H1 (cell line): ENCODE results near the gene DVL3. TPM values are rescaled to one million over a fixed set of nuclear protein-coding genes. Genes with fewer than 3 reads are reported as not detected.

Experiments
- CTCF ChIA-PET: fragments of 300-600 bp; sonication (Branson Sonifier 250); formaldehyde crosslinking; loops from one replicate; lab custom pipeline; 2021; ENCODE audit not compliant: partially characterized antibody; lab: Charles Lee
- POLR2A ChIA-PET: fragments of 300-600 bp; sonication (Branson Sonifier 250); formaldehyde crosslinking; loops from one replicate; lab custom pipeline; 2021; ENCODE audit warnings: inconsistent platforms; ENCODE audit not compliant: partially characterized antibody; lab: Charles Lee
- DNase-seq, 2 experiments: peaks; one replicate each; pipeline versions ENCODE4 v3.0.0 to v3.0.0-alpha.2; 2010 to 2022; ENCODE audit warnings: low spot score in 2 of 2, low read depth in 1 of 2, mixed read lengths in 1 of 2
- FAIRE-seq: peaks from 2 replicates; lab custom pipeline; 2011; peaks lifted over from hg19 to GRCh38; lab: Jason Lieb, UNC
- H2AFZ ChIP-seq: 2 replicates; pipeline ENCODE4 v1.8.1; 2012; ENCODE audit warnings: low read length, inconsistent platforms
- H2AK5ac ChIP-seq: 2 replicates; pipeline ENCODE4 v1.6.1; 2013; ENCODE audit warnings: low read depth, low read length
- H2BK120ac ChIP-seq: replicated peaks from 2 replicates; pipeline ENCODE3; 2013; ENCODE audit warnings: low read depth, low read length, inconsistent platforms
- H2BK12ac ChIP-seq: 2 replicates; pipeline ENCODE4 v1.6.1; 2013; ENCODE audit warnings: low read depth, low read length
- H2BK15ac ChIP-seq: 2 replicates; pipeline ENCODE4 v1.6.1; 2013; ENCODE audit warnings: low read length
- H2BK20ac ChIP-seq: 2 replicates; pipeline ENCODE4 v1.6.1; 2013; ENCODE audit warnings: low read length
- H2BK5ac ChIP-seq: 2 replicates; pipeline ENCODE4 v1.6.1; 2013; ENCODE audit warnings: low read depth, low read length
- H3K14ac ChIP-seq: 2 replicates; pipeline ENCODE4 v1.6.1; 2013; ENCODE audit warnings: inconsistent platforms; ENCODE audit not compliant: insufficient read length
- H3K18ac ChIP-seq: 2 replicates; pipeline ENCODE4 v1.6.1; 2013; ENCODE audit warnings: low read length; ENCODE audit errors: extremely low read depth
- H3K23ac ChIP-seq: 2 replicates; pipeline ENCODE4 v1.6.1; 2013; ENCODE audit warnings: inconsistent platforms; ENCODE audit not compliant: insufficient read length
- H3K23me2 ChIP-seq: 2 replicates; pipeline ENCODE4 v1.6.1; 2013; ENCODE audit warnings: low read depth, low read length
- H3K27ac ChIP-seq: 2 replicates; pipeline ENCODE4 v1.6.1; 2011; ENCODE audit warnings: low read depth, low read length, inconsistent platforms
- H3K27me3 ChIP-seq, 4 experiments: replicated peaks in 1 of 4; 1 replicate in 1 of 4; 2 replicates in 3 of 4; pipeline versions ENCODE4 v1.6.1 to v1.8.1; 2011 to 2013; ENCODE audit warnings: low read length in 3 of 4, mild to moderate bottlenecking in 3 of 4, inconsistent platforms in 2 of 4, mixed read lengths in 2 of 4, moderate library complexity in 1 of 4; ENCODE audit not compliant: control insufficient read depth in 3 of 4, insufficient read depth in 3 of 4; ENCODE audit errors: extremely low read depth in 1 of 4
- H3K36me3 ChIP-seq, 4 experiments: 2 replicates each; pipeline versions ENCODE4 v1.6.1 to v1.8.1; 2011 to 2013; ENCODE audit warnings: mild to moderate bottlenecking in 4 of 4, low read length in 3 of 4, moderate library complexity in 2 of 4, control low read depth in 1 of 4, inconsistent platforms in 1 of 4; ENCODE audit not compliant: insufficient read depth in 4 of 4, control insufficient read depth in 2 of 4
- H3K4ac ChIP-seq: replicated peaks from 2 replicates; pipeline ENCODE3; 2013; ENCODE audit warnings: low read length, low read depth, mixed read lengths, inconsistent platforms; ENCODE audit not compliant: insufficient read length
- H3K4me1 ChIP-seq, 4 experiments: replicated peaks in 1 of 4; 1 replicate in 1 of 4; 2 replicates in 3 of 4; pipeline versions ENCODE4 v1.6.1 to v1.8.1; 2011 to 2013; ENCODE audit warnings: low read length in 3 of 4, inconsistent platforms in 2 of 4, mixed read lengths in 1 of 4; ENCODE audit not compliant: insufficient read depth in 4 of 4, control insufficient read depth in 3 of 4
- H3K4me2 ChIP-seq, 2 experiments: 2 replicates each; pipeline versions ENCODE4 v1.6.1 to v1.8.1; 2011 to 2013; ENCODE audit warnings: low read depth in 2 of 2, low read length in 2 of 2, control low read depth in 1 of 2, inconsistent platforms in 1 of 2, mild to moderate bottlenecking in 1 of 2; ENCODE audit not compliant: insufficient read depth in 1 of 2
- H3K4me3 ChIP-seq, 4 experiments: fragments of 200-600, 300-600 bp in 1 of 4; sonication (generic), shearing (Covaris generic), sonication (Bioruptor Twin) in 1 of 4; 2 replicates each; pipeline versions ENCODE4 v1.5.1 to v1.8.1; 2011 to 2016; ENCODE audit warnings: low read length in 4 of 4, low read depth in 3 of 4, control low read depth in 2 of 4, inconsistent platforms in 2 of 4, mild to moderate bottlenecking in 2 of 4, mixed read lengths in 1 of 4, moderate library complexity in 1 of 4; ENCODE audit not compliant: insufficient read depth in 2 of 4; ENCODE audit errors: extremely low read depth in 1 of 4
- H3K56ac ChIP-seq: replicated peaks from 2 replicates; pipeline ENCODE3; 2013; ENCODE audit warnings: low read depth, mild to moderate bottlenecking, mixed read lengths, low read length, inconsistent platforms; ENCODE audit not compliant: insufficient read length
- H3K79me1 ChIP-seq: 2 replicates; pipeline ENCODE4 v1.6.1; 2013; ENCODE audit warnings: low read depth, low read length, control low read depth
- H3K79me2 ChIP-seq, 2 experiments: 2 replicates each; pipeline versions ENCODE4 v1.6.1 to v1.8.1; 2012 to 2013; ENCODE audit warnings: low read length in 2 of 2, mild to moderate bottlenecking in 2 of 2, inconsistent platforms in 1 of 2; ENCODE audit not compliant: insufficient read depth in 2 of 2, control insufficient read depth in 1 of 2
- H3K9ac ChIP-seq, 4 experiments: replicated peaks in 1 of 4; 1 replicate in 1 of 4; 2 replicates in 3 of 4; pipeline versions ENCODE4 v1.6.1 to v1.8.1; 2011 to 2013; ENCODE audit warnings: low read depth in 3 of 4, low read length in 3 of 4, control low read depth in 2 of 4, mild to moderate bottlenecking in 2 of 4, moderate library complexity in 2 of 4, inconsistent platforms in 1 of 4; ENCODE audit errors: extremely low read depth in 1 of 4
- H3K9me3 ChIP-seq, 2 experiments: 2 replicates each; pipeline versions ENCODE4 v1.6.1 to v1.8.1; 2012 to 2013; ENCODE audit warnings: mild to moderate bottlenecking in 2 of 2, moderate library complexity in 2 of 2, control low read depth in 1 of 2, inconsistent platforms in 1 of 2, low read depth in 1 of 2, low read length in 1 of 2, mixed read lengths in 1 of 2; ENCODE audit not compliant: insufficient read depth in 2 of 2
- H4K20me1 ChIP-seq, 2 experiments: replicated peaks in 1 of 2; 2 replicates each; pipeline versions ENCODE3 to v1.8.1; 2011 to 2013; ENCODE audit warnings: inconsistent platforms in 2 of 2, low read length in 2 of 2, mild to moderate bottlenecking in 1 of 2; ENCODE audit not compliant: insufficient read depth in 2 of 2, control insufficient read depth in 1 of 2
- H4K5ac ChIP-seq: 2 replicates; pipeline ENCODE4 v1.6.1; 2013; ENCODE audit warnings: low read length, low read depth, mixed read lengths, inconsistent platforms; ENCODE audit not compliant: insufficient read length
- H4K8ac ChIP-seq: 2 replicates; pipeline ENCODE4 v1.8.0; 2013; ENCODE audit warnings: mild to moderate bottlenecking, moderate library complexity, low read length, inconsistent platforms; ENCODE audit not compliant: insufficient read depth; ENCODE audit errors: extremely low read depth
- H4K91ac ChIP-seq: replicated peaks from 2 replicates; pipeline ENCODE3; 2013; ENCODE audit warnings: low read length, mixed read lengths, inconsistent platforms; ENCODE audit not compliant: insufficient read length
- ASH2L ChIP-seq: fragments of 200-600, 300-600 bp; sonication (generic); IDR thresholded peaks from one replicate; pipeline ENCODE4 v1.7.1; 2017; ENCODE audit warnings: low read length
- CBX8 ChIP-seq: fragments of 300-800, 300-1000 bp; sonication (generic); IDR thresholded peaks from 2 replicates; pipeline ENCODE4 v1.7.1; 2016; ENCODE audit warnings: low read depth, low read length, borderline replicate concordance
- FOSL1 ChIP-seq: IDR thresholded peaks from 2 replicates; pipeline ENCODE4 v1.6.1; 2011; ENCODE audit warnings: mild to moderate bottlenecking, low read depth, low read length, moderate library complexity; ENCODE audit not compliant: insufficient read depth
- GABPA ChIP-seq: IDR thresholded peaks from 2 replicates; pipeline ENCODE4 v1.6.1; 2011; ENCODE audit warnings: mild to moderate bottlenecking, low read length, moderate library complexity, borderline replicate concordance; ENCODE audit not compliant: insufficient read depth
- HDAC2 ChIP-seq, 2 experiments: fragments of 300-600 bp in 1 of 2; sonication (generic) in 1 of 2; IDR thresholded peaks; 2 replicates each; pipeline ENCODE4 v1.6.1; 2011 to 2012; ENCODE audit warnings: low read depth in 2 of 2, low read length in 2 of 2, mild to moderate bottlenecking in 2 of 2, moderate library complexity in 2 of 2, borderline replicate concordance in 1 of 2, inconsistent platforms in 1 of 2
- JUND ChIP-seq: IDR thresholded peaks from 2 replicates; pipeline ENCODE4 v1.6.1; 2011; ENCODE audit warnings: mild to moderate bottlenecking, improper control_type of control experiment, low read length
- RAD21 ChIP-seq, 2 experiments: IDR thresholded peaks in 1 of 2; conservative IDR thresholded peaks in 1 of 2; 2 replicates each; pipeline ENCODE4 v1.6.1; 2011; ENCODE audit warnings: low read depth in 2 of 2, low read length in 2 of 2, improper control_type of control experiment in 1 of 2, inconsistent platforms in 1 of 2, mild to moderate bottlenecking in 1 of 2, moderate library complexity in 1 of 2
- RXRA ChIP-seq: IDR thresholded peaks from 2 replicates; pipeline ENCODE4 v1.6.1; 2011; ENCODE audit warnings: low read depth, mild to moderate bottlenecking, low read length, moderate library complexity; ENCODE audit not compliant: insufficient read depth
- SIRT6 ChIP-seq: IDR thresholded peaks from one replicate; pipeline ENCODE4 v1.7.1; 2012; ENCODE audit warnings: low read length, inconsistent platforms
- SP4 ChIP-seq: IDR thresholded peaks from 2 replicates; pipeline ENCODE4 v1.6.1; 2012; ENCODE audit warnings: low read length, inconsistent platforms
- TAF1 ChIP-seq: IDR thresholded peaks from 2 replicates; pipeline ENCODE4 v1.6.1; 2011; ENCODE audit warnings: mild to moderate bottlenecking, low read depth, low read length
- TBP ChIP-seq: IDR thresholded peaks from 2 replicates; pipeline ENCODE4 v1.6.1; 2011; ENCODE audit warnings: low read depth, low read length, improper control_type of control experiment
- TCF12 ChIP-seq: IDR thresholded peaks from 2 replicates; pipeline ENCODE4 v1.6.1; 2011; ENCODE audit warnings: low read depth, mild to moderate bottlenecking, low read length
- USF2 ChIP-seq: IDR thresholded peaks from 2 replicates; pipeline ENCODE4 v1.6.1; 2011; ENCODE audit warnings: low read length, improper control_type of control experiment
- WGBS, 2 experiments: shearing (Covaris generic) in 1 of 2; methylation state at CpG; one replicate each; pipeline versions ENCODE4 v1.1.6 to v1.1.7; 2013 to 2015; ENCODE audit warnings: low lambda C conversion rate in 2 of 2, mixed read lengths in 2 of 2, inconsistent platforms in 1 of 2, low coverage in 1 of 2, missing lambda C conversion rate in 1 of 2; ENCODE audit not compliant: insufficient replicate concordance in 2 of 2, insufficient coverage in 1 of 2, insufficient read length in 1 of 2; ENCODE audit errors: extremely low coverage in 1 of 2, missing lambda C conversion rate in 1 of 2; 5-methylcytosine and 5-hydroxymethylcytosine counted together
- polyA plus RNA-seq, 7 experiments: library from polyadenylated mRNA; depleted of rRNA in 3 of 7; stranded (reverse) in 5 of 7; unstranded in 2 of 7; fragments of >200 nt in 5 of 7; fragments of 200-250 nt in 2 of 7; gene quantifications; 1 replicate in 5 of 7; 2 replicates in 1 of 7; 4 replicates in 1 of 7; pipeline versions ENCODE4 v1.2.1 to v1.2.3, GENCODE V29; 2011 to 2013; ENCODE audit warnings: missing spikeins in 2 of 7, mixed read lengths in 2 of 7
- total RNA-seq: library from RNA; stranded (reverse); fragmentation: NEBNext Ultra II Directional; extraction: Animal tissue kit (Norgen Biotek cat#: 25700); gene quantifications from 2 replicates; pipeline ENCODE4 v1.2.1, GENCODE V29; 2021

Gene DVL3
- total and polyA plus RNA-seq, 2 of the 8 experiments (the other 6 are each of a cell fraction or from before 2014, with no cell fraction given), result 38.5 to 66.6 TPM

DNA sequence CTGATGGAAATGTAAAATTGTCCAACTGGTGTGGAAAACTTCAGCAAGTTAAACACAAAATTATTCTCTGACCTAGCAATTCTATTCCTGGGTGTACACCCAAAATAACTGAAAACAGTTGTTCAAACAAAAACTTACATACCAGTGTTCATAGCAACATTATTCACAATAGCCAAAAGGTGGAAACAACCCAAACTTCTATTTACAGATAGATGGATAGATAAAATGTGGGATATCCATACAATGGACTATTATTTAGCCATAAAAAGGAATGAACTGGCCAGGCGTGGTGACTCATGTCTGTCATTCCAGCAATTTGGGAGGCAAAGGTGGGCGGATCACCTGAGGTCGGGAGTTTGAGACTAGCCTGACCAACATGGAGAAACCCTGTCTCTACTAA lies 67.3 kb downstream of the DVL3 start:
- H3K23ac ChIP-seq, result no peak overlapping the region
- no peaks in the 10 kb centered on the region for H3K79me1 ChIP-seq
- no peak overlapping the region for H4K91ac ChIP-seq
- H3K79me2 ChIP-seq, result no peaks in the 10 kb centered on the region
- no peak overlapping the region for H3K27ac ChIP-seq
- no peaks in the 10 kb centered on the region for H3K4me1 ChIP-seq
- H3K9ac ChIP-seq, result no peak overlapping the region
- FAIRE-seq (no peak), DNase-seq (no peak)
- H2BK120ac ChIP-seq, result no peak overlapping the region
- H3K4me2 ChIP-seq, result no peak overlapping the region
- H4K20me1 ChIP-seq, result no peaks in the 10 kb centered on the region
- peaks cover 1% of the 10 kb centered on the region; the same call in 1 of the 2 replicates for H3K23me2 ChIP-seq
- no peaks in the 10 kb centered on the region for H3K27me3 ChIP-seq
- no peak overlapping the region for H3K4me3 ChIP-seq
- no peak overlapping the region for H2AK5ac ChIP-seq
- no peak overlapping the region for H3K18ac ChIP-seq
- no peak overlapping the region for H3K56ac ChIP-seq
- POLR2A ChIA-PET, result no interaction called here
- no peak overlapping the region for H2BK5ac ChIP-seq
- no peak overlapping the region for H2BK12ac ChIP-seq
- no peak overlapping the region for H4K8ac ChIP-seq
- no peaks in the 10 kb centered on the region for H3K9me3 ChIP-seq
- no peak overlapping the region for H2BK15ac ChIP-seq
- WGBS, 2 experiments, result 74% methylated on average over 3 of the region's 3 CpGs; no CpG with 5 or more reads in 1 of the 2 experiments
- no peak overlapping the region for H4K5ac ChIP-seq
- CTCF ChIA-PET, result interaction anchor here (0.6 kb wide), 1 partner anchor 148 kb away, joined by 4 read pairs; no protein-coding TSS in a partner anchor
- no peak overlapping the region for H2AFZ ChIP-seq
- H3K14ac ChIP-seq, result no peak overlapping the region
- H3K36me3 ChIP-seq, result no peaks in the 10 kb centered on the region
- H3K4ac ChIP-seq, result no peak overlapping the region
- no peak overlapping the region for H2BK20ac ChIP-seq
- TF ChIP-seq JUND (no peak), HDAC2 (IDR thresholded peaks at IDR 0.05; ENCODE audit: borderline replicate concordance in 1 of 2, low read depth in 2 of 2, low read length in 2 of 2) (no peak), RAD21 (IDR thresholded peaks at IDR 0.05 in 1 of 2, conservative IDR thresholded peaks at IDR 0.05 in 1 of 2; ENCODE audit: low read depth in 2 of 2, low read length in 2 of 2) (no peak), SP4 (no peak), CBX8 (no peak), ASH2L (no peak), TAF1 (no peak), TCF12 (no peak), TBP (no peak), USF2 (no peak), GABPA (no peak), RXRA (no peak), SIRT6 (no peak), FOSL1 (no peak)
